Thoracic aorta (tissue), 2 donors: ENCODE data around the gene CACNA2D1. TPM values are rescaled to one million over a fixed set of nuclear protein-coding genes. Genes with fewer than 3 reads are reported as not detected.

Source experiments
- ATAC-seq: fragments of 150-250 bp; one replicate; pipeline ENCODE4 v1.8.0; 2017; ENCODE audit warnings: low read depth; ENCODE audit not compliant: insufficient number of reproducible peaks, low FRiP score
- DNase-seq: peaks from one replicate; pipeline ENCODE4 v3.0.0-alpha.2; 2020; ENCODE audit warnings: low spot score
- H3K27ac ChIP-seq, 2 donors: fragments of 200-600 bp; sonication (generic); 1 replicate in 1 of 2; 2 replicates in 1 of 2; pipeline ENCODE4 v1.5.1; 2016; ENCODE audit warnings: mild to moderate bottlenecking in 2 of 2, moderate library complexity in 2 of 2
- H3K27me3 ChIP-seq: fragments of 200-600 bp; sonication (generic); replicated peaks from 2 replicates; pipeline ENCODE4 v1.6.0; 2016; ENCODE audit warnings: mild to moderate bottlenecking; ENCODE audit not compliant: insufficient read depth
- H3K36me3 ChIP-seq: fragments of 200-600 bp; sonication (generic); one replicate; pipeline ENCODE4 v1.5.1; 2016
- H3K4me1 ChIP-seq, 2 donors: fragments of 200-600 bp; sonication (generic); 1 replicate in 1 of 2; 2 replicates in 1 of 2; pipeline versions ENCODE4 v1.5.1 to v1.6.0; 2016; ENCODE audit warnings: low read depth in 2 of 2, mild to moderate bottlenecking in 1 of 2; ENCODE audit not compliant: control insufficient read depth in 1 of 2
- H3K4me3 ChIP-seq: fragments of 200-600 bp; sonication (generic); 2 replicates; pipeline ENCODE4 v1.5.1; 2016; ENCODE audit warnings: mild to moderate bottlenecking
- H3K9me3 ChIP-seq: fragments of 200-600 bp; sonication (generic); 2 replicates; pipeline ENCODE4 v1.5.1; 2016
- total RNA-seq, 2 donors: library from RNA; depleted of rRNA; stranded (reverse); fragments of >200 nt; gene quantifications; one replicate each; pipeline versions ENCODE4 v1.1.0 to v1.2.3, GENCODE V29; 2016
- TF ChIP-seq, protein P1 (sequence below): fragments of 200-600 bp; sonication (generic); IDR thresholded peaks from one replicate; pipeline ENCODE4 v1.5.1; 2019; ENCODE audit warnings: antibody characterized with exemption

Gene CACNA2D1
- total RNA-seq, 2 donors from 2014 or later = 44.4 to 44.7 TPM

GRCh38 chr7:82469207-82469606, 25.6 kb upstream of the CACNA2D1 start:
- TF ChIP-seq, protein P1, sequence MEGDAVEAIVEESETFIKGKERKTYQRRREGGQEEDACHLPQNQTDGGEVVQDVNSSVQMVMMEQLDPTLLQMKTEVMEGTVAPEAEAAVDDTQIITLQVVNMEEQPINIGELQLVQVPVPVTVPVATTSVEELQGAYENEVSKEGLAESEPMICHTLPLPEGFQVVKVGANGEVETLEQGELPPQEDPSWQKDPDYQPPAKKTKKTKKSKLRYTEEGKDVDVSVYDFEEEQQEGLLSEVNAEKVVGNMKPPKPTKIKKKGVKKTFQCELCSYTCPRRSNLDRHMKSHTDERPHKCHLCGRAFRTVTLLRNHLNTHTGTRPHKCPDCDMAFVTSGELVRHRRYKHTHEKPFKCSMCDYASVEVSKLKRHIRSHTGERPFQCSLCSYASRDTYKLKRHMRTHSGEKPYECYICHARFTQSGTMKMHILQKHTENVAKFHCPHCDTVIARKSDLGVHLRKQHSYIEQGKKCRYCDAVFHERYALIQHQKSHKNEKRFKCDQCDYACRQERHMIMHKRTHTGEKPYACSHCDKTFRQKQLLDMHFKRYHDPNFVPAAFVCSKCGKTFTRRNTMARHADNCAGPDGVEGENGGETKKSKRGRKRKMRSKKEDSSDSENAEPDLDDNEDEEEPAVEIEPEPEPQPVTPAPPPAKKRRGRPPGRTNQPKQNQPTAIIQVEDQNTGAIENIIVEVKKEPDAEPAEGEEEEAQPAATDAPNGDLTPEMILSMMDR = no peak
- no peaks in the 10 kb centered on the region for H3K27me3 ChIP-seq

GRCh38 chr7:82468435-82468834, 24.9 kb upstream of the CACNA2D1 start:
- ATAC-seq (no peak), DNase-seq (no peak)
- Histone ChIP-seq H3K27ac (no peak overlapping the region), H3K27me3 (no peaks in the 10 kb centered on the region), H3K36me3 (no peaks in the 10 kb centered on the region), H3K4me1 (no peaks in the 10 kb centered on the region), H3K4me3 (no peak overlapping the region), H3K9me3 (no peaks in the 10 kb centered on the region)
- TF ChIP-seq, protein P1 = no peak

More at GRCh38 chr7:82469207-82469606, 25.6 kb upstream of the CACNA2D1 start:
- H3K36me3 ChIP-seq = no peaks in the 10 kb centered on the region
- ATAC-seq (no peak), DNase-seq (no peak)
- H3K4me1 ChIP-seq = no peaks in the 10 kb centered on the region
- H3K4me3 ChIP-seq = no peak overlapping the region
- H3K9me3 ChIP-seq = no peaks in the 10 kb centered on the region
- H3K27ac ChIP-seq = no peak overlapping the region

GRCh38 chr7:82467020-82467419, 23.4 kb upstream of the CACNA2D1 start:
- H3K4me1 ChIP-seq = no peaks in the 10 kb centered on the region
- TF ChIP-seq, protein P1 = no peak
- H3K9me3 ChIP-seq = no peaks in the 10 kb centered on the region
- H3K4me3 ChIP-seq = no peak overlapping the region
- H3K36me3 ChIP-seq = no peaks in the 10 kb centered on the region
- DNase-seq (no peak), ATAC-seq (no peak)
- no peaks in the 10 kb centered on the region for H3K27me3 ChIP-seq
- H3K27ac ChIP-seq = no peak overlapping the region

DNA sequence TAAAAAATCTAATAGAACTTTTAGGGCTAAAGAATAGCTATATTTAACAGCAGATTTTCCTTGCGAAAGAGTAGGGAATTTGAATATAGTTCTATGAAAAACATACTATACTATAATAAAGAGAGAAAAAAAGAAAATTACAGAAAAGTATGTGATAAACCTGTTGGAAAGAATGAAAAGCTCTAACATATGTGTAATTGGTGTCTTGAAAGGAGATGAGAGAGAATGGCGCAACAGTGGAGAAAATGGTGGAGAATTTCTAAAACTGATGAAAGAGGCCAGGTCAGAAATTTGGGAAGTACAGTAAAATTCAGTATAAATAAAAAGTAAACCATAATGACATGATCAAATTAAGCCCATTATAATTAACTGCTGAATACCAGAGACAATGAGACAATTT, 20.8 kb upstream of the CACNA2D1 start:
- TF ChIP-seq, protein P1 = no peak
- DNase-seq (no peak), ATAC-seq (no peak)
- Histone ChIP-seq H3K27me3 (no peaks in the 10 kb centered on the region), H3K4me3 (no peak overlapping the region), H3K4me1 (no peaks in the 10 kb centered on the region), H3K27ac (no peak overlapping the region), H3K9me3 (no peaks in the 10 kb centered on the region), H3K36me3 (no peaks in the 10 kb centered on the region)

- no peaks in the 10 kb centered on the region for H3K27me3 ChIP-seq
- H3K4me3 ChIP-seq = no peak overlapping the region
- ATAC-seq = no peak
- no peaks in the 10 kb centered on the region for H3K9me3 ChIP-seq
- TF ChIP-seq, protein P1 = no peak
- no peak overlapping the region for H3K27ac ChIP-seq
- no peak for DNase-seq
- H3K4me1 ChIP-seq = no peaks in the 10 kb centered on the region
- no peaks in the 10 kb centered on the region for H3K36me3 ChIP-seq
Measured at GRCh38 chr7:82455295-82455694, 11.7 kb upstream of the CACNA2D1 start.
